H1 (cell line): ENCODE measurements around the gene ICA1. TPM values are rescaled to one million over a fixed set of nuclear protein-coding genes. Genes with fewer than 3 reads are reported as not detected.

Experiments
- CTCF ChIA-PET: fragments of 300-600 bp; sonication (Branson Sonifier 250); formaldehyde crosslinking; loops from one replicate; lab custom pipeline; 2021; ENCODE audit not compliant: partially characterized antibody; lab: Charles Lee
- POLR2A ChIA-PET: fragments of 300-600 bp; sonication (Branson Sonifier 250); formaldehyde crosslinking; loops from one replicate; lab custom pipeline; 2021; ENCODE audit warnings: inconsistent platforms; ENCODE audit not compliant: partially characterized antibody; lab: Charles Lee
- DNase-seq, 2 experiments: peaks; one replicate each; pipeline versions ENCODE4 v3.0.0 to v3.0.0-alpha.2; 2010 to 2022; ENCODE audit warnings: low spot score in 2 of 2, low read depth in 1 of 2, mixed read lengths in 1 of 2
- FAIRE-seq: peaks from 2 replicates; lab custom pipeline; 2011; peaks lifted over from hg19 to GRCh38; lab: Jason Lieb, UNC
- H2AFZ ChIP-seq: 2 replicates; pipeline ENCODE4 v1.8.1; 2012; ENCODE audit warnings: low read length, inconsistent platforms
- H2AK5ac ChIP-seq: 2 replicates; pipeline ENCODE4 v1.6.1; 2013; ENCODE audit warnings: low read depth, low read length
- H2BK120ac ChIP-seq: replicated peaks from 2 replicates; pipeline ENCODE3; 2013; ENCODE audit warnings: low read depth, low read length, inconsistent platforms
- H2BK12ac ChIP-seq: 2 replicates; pipeline ENCODE4 v1.6.1; 2013; ENCODE audit warnings: low read depth, low read length
- H2BK15ac ChIP-seq: 2 replicates; pipeline ENCODE4 v1.6.1; 2013; ENCODE audit warnings: low read length
- H2BK20ac ChIP-seq: 2 replicates; pipeline ENCODE4 v1.6.1; 2013; ENCODE audit warnings: low read length
- H2BK5ac ChIP-seq: 2 replicates; pipeline ENCODE4 v1.6.1; 2013; ENCODE audit warnings: low read depth, low read length
- H3K14ac ChIP-seq: 2 replicates; pipeline ENCODE4 v1.6.1; 2013; ENCODE audit warnings: inconsistent platforms; ENCODE audit not compliant: insufficient read length
- H3K18ac ChIP-seq: 2 replicates; pipeline ENCODE4 v1.6.1; 2013; ENCODE audit warnings: low read length; ENCODE audit errors: extremely low read depth
- H3K23ac ChIP-seq: 2 replicates; pipeline ENCODE4 v1.6.1; 2013; ENCODE audit warnings: inconsistent platforms; ENCODE audit not compliant: insufficient read length
- H3K23me2 ChIP-seq: 2 replicates; pipeline ENCODE4 v1.6.1; 2013; ENCODE audit warnings: low read depth, low read length
- H3K27ac ChIP-seq: 2 replicates; pipeline ENCODE4 v1.6.1; 2011; ENCODE audit warnings: low read depth, low read length, inconsistent platforms
- H3K27me3 ChIP-seq, 4 experiments: replicated peaks in 1 of 4; 1 replicate in 1 of 4; 2 replicates in 3 of 4; pipeline versions ENCODE4 v1.6.1 to v1.8.1; 2011 to 2013; ENCODE audit warnings: low read length in 3 of 4, mild to moderate bottlenecking in 3 of 4, inconsistent platforms in 2 of 4, mixed read lengths in 2 of 4, moderate library complexity in 1 of 4; ENCODE audit not compliant: control insufficient read depth in 3 of 4, insufficient read depth in 3 of 4; ENCODE audit errors: extremely low read depth in 1 of 4
- H3K36me3 ChIP-seq, 4 experiments: 2 replicates each; pipeline versions ENCODE4 v1.6.1 to v1.8.1; 2011 to 2013; ENCODE audit warnings: mild to moderate bottlenecking in 4 of 4, low read length in 3 of 4, moderate library complexity in 2 of 4, control low read depth in 1 of 4, inconsistent platforms in 1 of 4; ENCODE audit not compliant: insufficient read depth in 4 of 4, control insufficient read depth in 2 of 4
- H3K4ac ChIP-seq: replicated peaks from 2 replicates; pipeline ENCODE3; 2013; ENCODE audit warnings: low read length, low read depth, mixed read lengths, inconsistent platforms; ENCODE audit not compliant: insufficient read length
- H3K4me1 ChIP-seq, 4 experiments: replicated peaks in 1 of 4; 1 replicate in 1 of 4; 2 replicates in 3 of 4; pipeline versions ENCODE4 v1.6.1 to v1.8.1; 2011 to 2013; ENCODE audit warnings: low read length in 3 of 4, inconsistent platforms in 2 of 4, mixed read lengths in 1 of 4; ENCODE audit not compliant: insufficient read depth in 4 of 4, control insufficient read depth in 3 of 4
- H3K4me2 ChIP-seq, 2 experiments: 2 replicates each; pipeline versions ENCODE4 v1.6.1 to v1.8.1; 2011 to 2013; ENCODE audit warnings: low read depth in 2 of 2, low read length in 2 of 2, control low read depth in 1 of 2, inconsistent platforms in 1 of 2, mild to moderate bottlenecking in 1 of 2; ENCODE audit not compliant: insufficient read depth in 1 of 2
- H3K4me3 ChIP-seq, 4 experiments: fragments of 200-600, 300-600 bp in 1 of 4; sonication (generic), shearing (Covaris generic), sonication (Bioruptor Twin) in 1 of 4; 2 replicates each; pipeline versions ENCODE4 v1.5.1 to v1.8.1; 2011 to 2016; ENCODE audit warnings: low read length in 4 of 4, low read depth in 3 of 4, control low read depth in 2 of 4, inconsistent platforms in 2 of 4, mild to moderate bottlenecking in 2 of 4, mixed read lengths in 1 of 4, moderate library complexity in 1 of 4; ENCODE audit not compliant: insufficient read depth in 2 of 4; ENCODE audit errors: extremely low read depth in 1 of 4
- H3K56ac ChIP-seq: replicated peaks from 2 replicates; pipeline ENCODE3; 2013; ENCODE audit warnings: low read depth, mild to moderate bottlenecking, mixed read lengths, low read length, inconsistent platforms; ENCODE audit not compliant: insufficient read length
- H3K79me1 ChIP-seq: 2 replicates; pipeline ENCODE4 v1.6.1; 2013; ENCODE audit warnings: low read depth, low read length, control low read depth
- H3K79me2 ChIP-seq, 2 experiments: 2 replicates each; pipeline versions ENCODE4 v1.6.1 to v1.8.1; 2012 to 2013; ENCODE audit warnings: low read length in 2 of 2, mild to moderate bottlenecking in 2 of 2, inconsistent platforms in 1 of 2; ENCODE audit not compliant: insufficient read depth in 2 of 2, control insufficient read depth in 1 of 2
- H3K9ac ChIP-seq, 4 experiments: replicated peaks in 1 of 4; 1 replicate in 1 of 4; 2 replicates in 3 of 4; pipeline versions ENCODE4 v1.6.1 to v1.8.1; 2011 to 2013; ENCODE audit warnings: low read depth in 3 of 4, low read length in 3 of 4, control low read depth in 2 of 4, mild to moderate bottlenecking in 2 of 4, moderate library complexity in 2 of 4, inconsistent platforms in 1 of 4; ENCODE audit errors: extremely low read depth in 1 of 4
- H3K9me3 ChIP-seq, 2 experiments: 2 replicates each; pipeline versions ENCODE4 v1.6.1 to v1.8.1; 2012 to 2013; ENCODE audit warnings: mild to moderate bottlenecking in 2 of 2, moderate library complexity in 2 of 2, control low read depth in 1 of 2, inconsistent platforms in 1 of 2, low read depth in 1 of 2, low read length in 1 of 2, mixed read lengths in 1 of 2; ENCODE audit not compliant: insufficient read depth in 2 of 2
- H4K20me1 ChIP-seq, 2 experiments: replicated peaks in 1 of 2; 2 replicates each; pipeline versions ENCODE3 to v1.8.1; 2011 to 2013; ENCODE audit warnings: inconsistent platforms in 2 of 2, low read length in 2 of 2, mild to moderate bottlenecking in 1 of 2; ENCODE audit not compliant: insufficient read depth in 2 of 2, control insufficient read depth in 1 of 2
- H4K5ac ChIP-seq: 2 replicates; pipeline ENCODE4 v1.6.1; 2013; ENCODE audit warnings: low read length, low read depth, mixed read lengths, inconsistent platforms; ENCODE audit not compliant: insufficient read length
- H4K8ac ChIP-seq: 2 replicates; pipeline ENCODE4 v1.8.0; 2013; ENCODE audit warnings: mild to moderate bottlenecking, moderate library complexity, low read length, inconsistent platforms; ENCODE audit not compliant: insufficient read depth; ENCODE audit errors: extremely low read depth
- H4K91ac ChIP-seq: replicated peaks from 2 replicates; pipeline ENCODE3; 2013; ENCODE audit warnings: low read length, mixed read lengths, inconsistent platforms; ENCODE audit not compliant: insufficient read length
- GTF2F1 ChIP-seq: IDR thresholded peaks from 2 replicates; pipeline ENCODE4 v1.6.1; 2012; ENCODE audit warnings: low read depth, low read length, improper control_type of control experiment, borderline replicate concordance
- HDAC2 ChIP-seq, 2 experiments: fragments of 300-600 bp in 1 of 2; sonication (generic) in 1 of 2; IDR thresholded peaks; 2 replicates each; pipeline ENCODE4 v1.6.1; 2011 to 2012; ENCODE audit warnings: low read depth in 2 of 2, low read length in 2 of 2, mild to moderate bottlenecking in 2 of 2, moderate library complexity in 2 of 2, borderline replicate concordance in 1 of 2, inconsistent platforms in 1 of 2
- SP2 ChIP-seq: IDR thresholded peaks from 2 replicates; pipeline ENCODE4 v1.6.1; 2012; ENCODE audit warnings: mild to moderate bottlenecking, low read length, inconsistent platforms
- SUZ12 ChIP-seq: fragments of 200-600 bp; sonication (generic); IDR thresholded peaks from 2 replicates; pipeline ENCODE4 v1.6.1; 2012; ENCODE audit warnings: mild to moderate bottlenecking, inconsistent platforms, low read length, moderate library complexity, mixed read lengths
- ZNF274 ChIP-seq: IDR thresholded peaks from 2 replicates; pipeline ENCODE4 v1.7.0; 2012; ENCODE audit warnings: low read length, borderline replicate concordance; ENCODE audit errors: extremely low read depth
- WGBS, 2 experiments: shearing (Covaris generic) in 1 of 2; methylation state at CpG; one replicate each; pipeline versions ENCODE4 v1.1.6 to v1.1.7; 2013 to 2015; ENCODE audit warnings: low lambda C conversion rate in 2 of 2, mixed read lengths in 2 of 2, inconsistent platforms in 1 of 2, low coverage in 1 of 2, missing lambda C conversion rate in 1 of 2; ENCODE audit not compliant: insufficient replicate concordance in 2 of 2, insufficient coverage in 1 of 2, insufficient read length in 1 of 2; ENCODE audit errors: extremely low coverage in 1 of 2, missing lambda C conversion rate in 1 of 2; 5-methylcytosine and 5-hydroxymethylcytosine counted together
- polyA plus RNA-seq, 7 experiments: library from polyadenylated mRNA; depleted of rRNA in 3 of 7; stranded (reverse) in 5 of 7; unstranded in 2 of 7; fragments of >200 nt in 5 of 7; fragments of 200-250 nt in 2 of 7; gene quantifications; 1 replicate in 5 of 7; 2 replicates in 1 of 7; 4 replicates in 1 of 7; pipeline versions ENCODE4 v1.2.1 to v1.2.3, GENCODE V29; 2011 to 2013; ENCODE audit warnings: missing spikeins in 2 of 7, mixed read lengths in 2 of 7
- total RNA-seq: library from RNA; stranded (reverse); fragmentation: NEBNext Ultra II Directional; extraction: Animal tissue kit (Norgen Biotek cat#: 25700); gene quantifications from 2 replicates; pipeline ENCODE4 v1.2.1, GENCODE V29; 2021

Gene ICA1
- total and polyA plus RNA-seq, 2 of the 8 experiments (the other 6 are each of a cell fraction or from before 2014, with no cell fraction given), result 14.9 to 37.1 TPM

- H3K4me3 ChIP-seq, result no peak overlapping the region
- no peak overlapping the region for H3K4me2 ChIP-seq
- TF ChIP-seq SP2, result no peak
- TF ChIP-seq SUZ12, result no peak
- TF ChIP-seq GTF2F1, result no peak
- no peak for TF ChIP-seq ZNF274
- TF ChIP-seq HDAC2 (IDR thresholded peaks at IDR 0.05; ENCODE audit: borderline replicate concordance in 1 of 2, low read depth in 2 of 2, low read length in 2 of 2), result no peak
Observed at GRCh38 chr7:8250547-8250946, 11.4 kb downstream of the ICA1 start.

More at GRCh38 chr7:8250547-8250946, 11.4 kb downstream of the ICA1 start:
- Histone ChIP-seq H3K36me3 (no peaks in the 10 kb centered on the region; a peak in 1 of 8 replicates), H3K79me1 (peaks cover 8% of the 10 kb centered on the region; the same call in 1 of the 2 replicates), H3K4ac (no peak overlapping the region), H3K23me2 (no peaks in the 10 kb centered on the region), H3K18ac (no peak overlapping the region), H3K4me1 (no peaks in the 10 kb centered on the region; a peak in 2 of 7 replicates), H3K23ac (no peak overlapping the region), H3K56ac (no peak overlapping the region), H3K79me2 (no peaks in the 10 kb centered on the region), H2AFZ (no peak overlapping the region), H2BK120ac (no peak overlapping the region), H4K20me1 (no peaks in the 10 kb centered on the region), H4K5ac (no peak overlapping the region), H2AK5ac (no peak overlapping the region), H2BK15ac (no peak overlapping the region), H3K9me3 (no peaks in the 10 kb centered on the region), H3K9ac (no peak overlapping the region), H3K27ac (no peak overlapping the region), H2BK20ac (no peak overlapping the region), H4K91ac (no peak overlapping the region), H2BK5ac (no peak overlapping the region), H4K8ac (no peak overlapping the region), H3K27me3 (no peaks in the 10 kb centered on the region), H2BK12ac (no peak overlapping the region), H3K14ac (no peak overlapping the region)
- WGBS, 2 experiments, result 92% methylated on average over 1 of the region's 1 CpG; no CpG with 5 or more reads in 1 of the 2 experiments
- DNase-seq, result no peak
- no peak for FAIRE-seq
- POLR2A ChIA-PET, result no interaction called here
- CTCF ChIA-PET, result interaction anchor here (0.7 to 1.5 kb wide), 3 partner anchors 9 to 367 kb away, joined by 3 to 5 read pairs (median 3); no protein-coding TSS in a partner anchor
